HepG2 (cell line): ENCODE data around the gene ADM. TPM values are rescaled to one million over a fixed set of nuclear protein-coding genes. Genes with fewer than 3 reads are reported as not detected.

Source experiments
- ASH2L ChIP-seq: fragments of 300-600, 200-600 bp; sonication (generic); IDR thresholded peaks from 2 replicates; pipeline ENCODE4 v1.7.0; 2017; ENCODE audit warnings: low read depth, mild to moderate bottlenecking, moderate library complexity, mixed read lengths, low read length; ENCODE audit not compliant: insufficient read length
- GABPB1 ChIP-seq: IDR thresholded peaks from 2 replicates; pipeline ENCODE4 v1.6.1; 2016; ENCODE audit warnings: mild to moderate bottlenecking, missing genetic modification reagents, moderate library complexity, missing compliant biosample characterization
- GATAD2A ChIP-seq: IDR thresholded peaks from 2 replicates; pipeline ENCODE4 v1.6.1; 2016
- HIVEP1 ChIP-seq: sonication (generic); formaldehyde crosslinking; IDR thresholded peaks from 2 replicates; pipeline ENCODE4 v1.4.0; 2020; ENCODE audit warnings: mild to moderate bottlenecking, missing genetic modification reagents
- HNF4A ChIP-seq: sonication (generic); formaldehyde crosslinking; IDR thresholded peaks from 2 replicates; pipeline ENCODE4 v1.4.0; 2020; ENCODE audit warnings: missing genetic modification reagents
- MATR3 ChIP-seq: sonication (generic); formaldehyde crosslinking; IDR thresholded peaks from 2 replicates; pipeline ENCODE4 v1.4.0; 2020; ENCODE audit warnings: missing genetic modification reagents
- NR2F1 ChIP-seq, 2 experiments: fragments of 450-650 bp in 1 of 2; formaldehyde crosslinking in 1 of 2; IDR thresholded peaks; 2 replicates each; pipeline versions ENCODE4 v1.5.0 to v1.6.1; 2016 to 2020; ENCODE audit warnings: mild to moderate bottlenecking in 1 of 2, missing compliant biosample characterization in 1 of 2, missing genetic modification reagents in 1 of 2, moderate library complexity in 1 of 2
- SMYD3 ChIP-seq: sonication (generic); formaldehyde crosslinking; IDR thresholded peaks from 2 replicates; pipeline ENCODE4 v1.8.1; 2023; ENCODE audit warnings: mild to moderate bottlenecking, missing genetic modification reagents
- SNAPC2 ChIP-seq: sonication (generic); formaldehyde crosslinking; IDR thresholded peaks from 2 replicates; pipeline ENCODE4 v1.8.1; 2022; ENCODE audit warnings: mild to moderate bottlenecking, missing genetic modification reagents
- SOX6 ChIP-seq, 2 experiments: fragments of 450-650 bp in 1 of 2; sonication (generic) in 1 of 2; formaldehyde crosslinking in 1 of 2; IDR thresholded peaks; 2 replicates each; pipeline versions ENCODE4 v1.4.0 to v1.6.1; 2017 to 2020; ENCODE audit warnings: antibody characterized with exemption in 1 of 2, mild to moderate bottlenecking in 1 of 2, missing genetic modification reagents in 1 of 2
- polyA plus RNA-seq, 8 experiments: library from polyadenylated mRNA; depleted of rRNA in 3 of 8; stranded (reverse) in 7 of 8; unstranded in 1 of 8; fragments of >200 nt; fragmentation: Illumina TruSeq in 4 of 8; extraction: Trizol in 4 of 8; gene quantifications; 2 replicates each; pipeline versions ENCODE4 v1.2.1 to v1.2.3, GENCODE V29; 2011 to 2016; ENCODE audit warnings: low read depth in 4 of 8, missing spikeins in 1 of 8, mixed read lengths in 1 of 8; ENCODE audit not compliant: insufficient read depth in 1 of 8
- total RNA-seq, 5 experiments: library from RNA; depleted of rRNA; stranded (reverse); fragments of >200 nt; fragmentation: Illumina TruSeq; extraction: Trizol; gene quantifications; 2 replicates each; pipeline ENCODE4 v1.2.3, GENCODE V29; 2016; ENCODE audit warnings: low read depth in 1 of 5
- TF ChIP-seq, protein P1 (sequence below): sonication (generic); formaldehyde crosslinking; IDR thresholded peaks from 2 replicates; pipeline ENCODE4 v1.4.0; 2020; ENCODE audit warnings: low read depth, missing genetic modification reagents
- TF ChIP-seq, protein P2 (sequence below): sonication (generic); formaldehyde crosslinking; IDR thresholded peaks from 2 replicates; pipeline ENCODE4 v1.5.1; 2020; ENCODE audit warnings: mild to moderate bottlenecking, moderate library complexity, missing genetic modification reagents
- TF ChIP-seq, protein P3 (sequence below): sonication (generic); formaldehyde crosslinking; conservative IDR thresholded peaks from 2 replicates; pipeline ENCODE4 v1.5.0; 2020; ENCODE audit warnings: missing genetic modification reagents
- TF ChIP-seq, protein P4 (sequence below), 2 experiments: IDR thresholded peaks; 2 replicates each; pipeline ENCODE4 v1.6.1; 2011 to 2012; ENCODE audit warnings: low read length in 2 of 2, borderline replicate concordance in 1 of 2, low read depth in 1 of 2, mild to moderate bottlenecking in 1 of 2, moderate library complexity in 1 of 2
- TF ChIP-seq, protein P5 (sequence below): IDR thresholded peaks from 2 replicates; pipeline ENCODE4 v1.6.1; 2016; ENCODE audit warnings: missing compliant biosample characterization, missing genetic modification reagents, borderline replicate concordance

ADM gene
- total and polyA plus RNA-seq, 2 of the 13 experiments (the other 11 are each of a cell fraction or from before 2014, with no cell fraction given): 10.7 to 26.1 TPM

DNA sequence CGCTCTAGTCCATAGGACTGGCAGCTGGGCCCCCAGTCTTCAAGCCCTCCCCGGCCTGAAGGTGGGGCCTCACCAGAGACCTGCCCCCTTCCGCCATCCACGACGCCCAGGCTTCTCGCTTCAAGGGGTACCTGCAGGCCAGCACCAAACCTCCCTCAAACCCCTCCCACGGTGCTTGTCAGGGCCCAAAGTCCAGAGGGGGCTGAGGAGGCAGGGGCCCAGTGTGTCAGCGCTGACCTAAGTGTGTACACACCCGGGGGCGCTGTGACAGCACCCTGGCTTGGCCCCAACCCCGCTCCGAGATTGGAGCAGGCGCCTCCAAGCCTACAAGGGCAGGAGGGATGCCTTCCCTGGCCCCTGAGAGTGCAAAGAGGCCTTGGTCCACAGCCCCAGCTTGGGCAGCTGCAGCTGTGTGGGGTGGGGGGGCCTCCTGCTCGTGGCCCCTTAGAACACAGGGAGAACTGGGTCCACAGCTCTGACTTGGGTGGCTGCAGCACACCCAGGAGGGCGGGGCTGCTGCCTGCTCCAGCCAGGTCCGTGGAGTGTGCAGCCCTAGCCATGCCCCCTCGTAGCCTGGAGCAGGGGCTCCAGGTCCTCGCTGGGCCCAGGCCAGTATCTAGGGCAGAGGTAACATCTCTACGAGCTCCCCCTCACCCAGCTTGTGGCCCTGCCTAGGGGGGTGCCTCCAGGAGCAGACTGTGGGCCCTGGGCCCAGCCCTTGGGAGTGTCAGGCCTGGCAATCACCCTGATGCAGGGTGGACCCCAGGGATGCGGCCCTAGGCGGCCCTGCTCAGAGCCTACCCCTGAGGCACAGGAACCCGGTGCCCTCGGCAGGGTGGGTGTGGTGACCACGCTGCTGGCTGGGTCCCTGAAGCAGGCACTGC is 15.8 kb upstream of the ADM start (continued):
- TF ChIP-seq, protein P1, sequence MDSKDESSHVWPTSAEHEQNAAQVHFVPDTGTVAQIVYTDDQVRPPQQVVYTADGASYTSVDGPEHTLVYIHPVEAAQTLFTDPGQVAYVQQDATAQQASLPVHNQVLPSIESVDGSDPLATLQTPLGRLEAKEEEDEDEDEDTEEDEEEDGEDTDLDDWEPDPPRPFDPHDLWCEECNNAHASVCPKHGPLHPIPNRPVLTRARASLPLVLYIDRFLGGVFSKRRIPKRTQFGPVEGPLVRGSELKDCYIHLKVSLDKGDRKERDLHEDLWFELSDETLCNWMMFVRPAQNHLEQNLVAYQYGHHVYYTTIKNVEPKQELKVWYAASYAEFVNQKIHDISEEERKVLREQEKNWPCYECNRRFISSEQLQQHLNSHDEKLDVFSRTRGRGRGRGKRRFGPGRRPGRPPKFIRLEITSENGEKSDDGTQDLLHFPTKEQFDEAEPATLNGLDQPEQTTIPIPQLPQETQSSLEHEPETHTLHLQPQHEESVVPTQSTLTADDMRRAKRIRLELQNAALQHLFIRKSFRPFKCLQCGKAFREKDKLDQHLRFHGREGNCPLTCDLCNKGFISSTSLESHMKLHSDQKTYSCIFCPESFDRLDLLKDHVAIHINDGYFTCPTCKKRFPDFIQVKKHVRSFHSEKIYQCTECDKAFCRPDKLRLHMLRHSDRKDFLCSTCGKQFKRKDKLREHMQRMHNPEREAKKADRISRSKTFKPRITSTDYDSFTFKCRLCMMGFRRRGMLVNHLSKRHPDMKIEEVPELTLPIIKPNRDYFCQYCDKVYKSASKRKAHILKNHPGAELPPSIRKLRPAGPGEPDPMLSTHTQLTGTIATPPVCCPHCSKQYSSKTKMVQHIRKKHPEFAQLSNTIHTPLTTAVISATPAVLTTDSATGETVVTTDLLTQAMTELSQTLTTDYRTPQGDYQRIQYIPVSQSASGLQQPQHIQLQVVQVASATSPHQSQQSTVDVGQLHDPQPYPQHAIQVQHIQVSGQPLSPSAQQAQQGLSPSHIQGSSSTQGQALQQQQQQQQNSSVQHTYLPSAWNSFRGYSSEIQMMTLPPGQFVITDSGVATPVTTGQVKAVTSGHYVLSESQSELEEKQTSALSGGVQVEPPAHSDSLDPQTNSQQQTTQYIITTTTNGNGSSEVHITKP: 0 out of 2 replicates have a peak, but pooled peaks have one; percentile 48
- TF ChIP-seq, protein P2, sequence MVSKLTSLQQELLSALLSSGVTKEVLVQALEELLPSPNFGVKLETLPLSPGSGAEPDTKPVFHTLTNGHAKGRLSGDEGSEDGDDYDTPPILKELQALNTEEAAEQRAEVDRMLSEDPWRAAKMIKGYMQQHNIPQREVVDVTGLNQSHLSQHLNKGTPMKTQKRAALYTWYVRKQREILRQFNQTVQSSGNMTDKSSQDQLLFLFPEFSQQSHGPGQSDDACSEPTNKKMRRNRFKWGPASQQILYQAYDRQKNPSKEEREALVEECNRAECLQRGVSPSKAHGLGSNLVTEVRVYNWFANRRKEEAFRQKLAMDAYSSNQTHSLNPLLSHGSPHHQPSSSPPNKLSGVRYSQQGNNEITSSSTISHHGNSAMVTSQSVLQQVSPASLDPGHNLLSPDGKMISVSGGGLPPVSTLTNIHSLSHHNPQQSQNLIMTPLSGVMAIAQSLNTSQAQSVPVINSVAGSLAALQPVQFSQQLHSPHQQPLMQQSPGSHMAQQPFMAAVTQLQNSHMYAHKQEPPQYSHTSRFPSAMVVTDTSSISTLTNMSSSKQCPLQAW (CRISPR knock-in tag): peak; percentile 92
- TF ChIP-seq, protein P3, sequence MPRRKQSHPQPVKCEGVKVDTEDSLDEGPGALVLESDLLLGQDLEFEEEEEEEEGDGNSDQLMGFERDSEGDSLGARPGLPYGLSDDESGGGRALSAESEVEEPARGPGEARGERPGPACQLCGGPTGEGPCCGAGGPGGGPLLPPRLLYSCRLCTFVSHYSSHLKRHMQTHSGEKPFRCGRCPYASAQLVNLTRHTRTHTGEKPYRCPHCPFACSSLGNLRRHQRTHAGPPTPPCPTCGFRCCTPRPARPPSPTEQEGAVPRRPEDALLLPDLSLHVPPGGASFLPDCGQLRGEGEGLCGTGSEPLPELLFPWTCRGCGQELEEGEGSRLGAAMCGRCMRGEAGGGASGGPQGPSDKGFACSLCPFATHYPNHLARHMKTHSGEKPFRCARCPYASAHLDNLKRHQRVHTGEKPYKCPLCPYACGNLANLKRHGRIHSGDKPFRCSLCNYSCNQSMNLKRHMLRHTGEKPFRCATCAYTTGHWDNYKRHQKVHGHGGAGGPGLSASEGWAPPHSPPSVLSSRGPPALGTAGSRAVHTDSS (CRISPR knock-in tag): 0 out of 2 replicates have a peak, but pooled peaks have one; percentile 46
- TF ChIP-seq, protein P4, sequence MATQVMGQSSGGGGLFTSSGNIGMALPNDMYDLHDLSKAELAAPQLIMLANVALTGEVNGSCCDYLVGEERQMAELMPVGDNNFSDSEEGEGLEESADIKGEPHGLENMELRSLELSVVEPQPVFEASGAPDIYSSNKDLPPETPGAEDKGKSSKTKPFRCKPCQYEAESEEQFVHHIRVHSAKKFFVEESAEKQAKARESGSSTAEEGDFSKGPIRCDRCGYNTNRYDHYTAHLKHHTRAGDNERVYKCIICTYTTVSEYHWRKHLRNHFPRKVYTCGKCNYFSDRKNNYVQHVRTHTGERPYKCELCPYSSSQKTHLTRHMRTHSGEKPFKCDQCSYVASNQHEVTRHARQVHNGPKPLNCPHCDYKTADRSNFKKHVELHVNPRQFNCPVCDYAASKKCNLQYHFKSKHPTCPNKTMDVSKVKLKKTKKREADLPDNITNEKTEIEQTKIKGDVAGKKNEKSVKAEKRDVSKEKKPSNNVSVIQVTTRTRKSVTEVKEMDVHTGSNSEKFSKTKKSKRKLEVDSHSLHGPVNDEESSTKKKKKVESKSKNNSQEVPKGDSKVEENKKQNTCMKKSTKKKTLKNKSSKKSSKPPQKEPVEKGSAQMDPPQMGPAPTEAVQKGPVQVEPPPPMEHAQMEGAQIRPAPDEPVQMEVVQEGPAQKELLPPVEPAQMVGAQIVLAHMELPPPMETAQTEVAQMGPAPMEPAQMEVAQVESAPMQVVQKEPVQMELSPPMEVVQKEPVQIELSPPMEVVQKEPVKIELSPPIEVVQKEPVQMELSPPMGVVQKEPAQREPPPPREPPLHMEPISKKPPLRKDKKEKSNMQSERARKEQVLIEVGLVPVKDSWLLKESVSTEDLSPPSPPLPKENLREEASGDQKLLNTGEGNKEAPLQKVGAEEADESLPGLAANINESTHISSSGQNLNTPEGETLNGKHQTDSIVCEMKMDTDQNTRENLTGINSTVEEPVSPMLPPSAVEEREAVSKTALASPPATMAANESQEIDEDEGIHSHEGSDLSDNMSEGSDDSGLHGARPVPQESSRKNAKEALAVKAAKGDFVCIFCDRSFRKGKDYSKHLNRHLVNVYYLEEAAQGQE (IDR thresholded peaks at IDR 0.05; ENCODE audit: borderline replicate concordance in 1 of 2, low read depth in 1 of 2, low read length in 2 of 2): peak in 1 of 2 experiments; percentile 60; a peak in 1 of 4 replicates
- TF ChIP-seq SMYD3 (no peak), MATR3 (CRISPR knock-in tag) (no peak), GABPB1 (peak; percentile 74), SOX6 (IDR thresholded peaks at IDR 0.05) (no peak), SOX6 (CRISPR knock-in tag; IDR thresholded peaks at IDR 0.05) (peak; percentile 86), NR2F1 (CRISPR knock-in tag; IDR thresholded peaks at IDR 0.05) (peak; percentile 10 to 56; a peak in 2 of 4 replicates), SNAPC2 (CRISPR knock-in tag) (peak; percentile 69; the same call in 1 of the 2 replicates), ASH2L (peak; percentile 85), HIVEP1 (peak; percentile 52; the same call in 1 of the 2 replicates), HNF4A (peak; percentile 98), GATAD2A (CRISPR knock-in tag) (peak; percentile 85)
- TF ChIP-seq, protein P5, sequence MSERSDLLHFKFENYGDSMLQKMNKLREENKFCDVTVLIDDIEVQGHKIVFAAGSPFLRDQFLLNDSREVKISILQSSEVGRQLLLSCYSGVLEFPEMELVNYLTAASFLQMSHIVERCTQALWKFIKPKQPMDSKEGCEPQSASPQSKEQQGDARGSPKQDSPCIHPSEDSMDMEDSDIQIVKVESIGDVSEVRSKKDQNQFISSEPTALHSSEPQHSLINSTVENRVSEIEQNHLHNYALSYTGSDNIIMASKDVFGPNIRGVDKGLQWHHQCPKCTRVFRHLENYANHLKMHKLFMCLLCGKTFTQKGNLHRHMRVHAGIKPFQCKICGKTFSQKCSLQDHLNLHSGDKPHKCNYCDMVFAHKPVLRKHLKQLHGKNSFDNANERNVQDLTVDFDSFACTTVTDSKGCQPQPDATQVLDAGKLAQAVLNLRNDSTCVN (CRISPR knock-in tag): 0 out of 2 replicates have a peak, but pooled peaks have one; percentile 31
